Raji (cell line): Measurements from ENCODE around the gene ATG13.

Experiments
- POLR2A ChIP-seq: IDR thresholded peaks from 2 replicates; pipeline ENCODE4 v1.6.1; 2011; ENCODE audit warnings: low read depth, low read length, control low read depth; ENCODE audit not compliant: insufficient read depth

Gene ATG13

DNA sequence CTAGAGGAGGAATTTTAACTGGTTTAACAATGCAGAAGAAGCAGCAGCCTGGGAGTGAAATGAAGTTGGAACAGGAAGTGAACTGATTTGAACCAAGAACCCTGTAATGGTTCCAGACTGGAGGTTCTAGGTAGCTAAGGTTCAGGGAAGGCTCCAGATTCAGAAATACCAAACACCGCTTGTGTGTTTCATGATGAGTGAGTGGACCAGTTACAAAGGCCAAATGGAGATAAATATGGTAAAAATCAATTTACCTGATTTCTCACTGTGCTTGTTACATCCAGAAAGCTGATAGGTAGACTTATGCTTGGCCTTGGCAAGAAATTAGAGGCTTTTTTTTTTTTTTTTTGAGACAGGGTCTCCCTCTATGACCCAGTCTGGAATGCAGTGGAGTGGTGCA is 12.9 kb downstream of the ATG13 start:
- TF ChIP-seq POLR2A: no peak

DNA sequence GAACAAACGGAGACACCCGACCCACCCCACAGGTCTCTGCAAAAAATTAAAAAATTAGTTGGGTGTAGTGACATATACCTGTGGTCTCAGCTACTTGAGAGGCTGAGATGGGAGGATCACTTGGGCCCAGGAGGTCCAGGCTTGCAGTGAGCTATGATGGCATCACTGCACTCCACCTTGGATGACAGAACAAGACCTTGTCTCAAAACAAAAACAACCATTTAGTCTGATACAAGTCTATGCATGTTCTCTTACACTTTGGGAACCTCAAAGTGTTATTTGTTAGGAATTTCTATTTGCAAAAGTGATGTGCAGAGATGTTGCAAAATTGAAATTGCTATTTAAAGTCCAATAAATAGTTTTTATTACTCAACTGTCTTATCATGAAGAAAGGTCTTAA is 14.3 kb downstream of the ATG13 start:
- TF ChIP-seq POLR2A: no peak

DNA sequence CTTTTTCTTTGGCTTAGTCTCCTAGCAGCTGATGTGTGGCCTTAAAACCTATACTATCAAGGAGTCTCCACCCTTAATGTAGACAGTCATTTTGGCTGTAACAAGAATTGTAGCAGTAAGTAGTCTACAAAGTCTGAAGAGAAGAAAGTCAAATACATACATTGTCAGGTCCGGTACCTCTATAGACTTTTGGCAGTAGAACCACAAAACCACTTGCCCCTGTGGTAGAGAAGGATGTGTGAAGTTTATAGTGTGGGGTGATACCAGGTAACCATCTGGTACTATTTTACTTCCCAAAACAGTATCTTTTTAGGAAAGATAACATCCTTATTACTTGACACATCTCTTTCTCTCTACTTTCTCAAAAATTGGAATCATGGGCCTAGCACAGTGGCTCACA is 15.1 kb downstream of the ATG13 start:
- no peak for TF ChIP-seq POLR2A

DNA sequence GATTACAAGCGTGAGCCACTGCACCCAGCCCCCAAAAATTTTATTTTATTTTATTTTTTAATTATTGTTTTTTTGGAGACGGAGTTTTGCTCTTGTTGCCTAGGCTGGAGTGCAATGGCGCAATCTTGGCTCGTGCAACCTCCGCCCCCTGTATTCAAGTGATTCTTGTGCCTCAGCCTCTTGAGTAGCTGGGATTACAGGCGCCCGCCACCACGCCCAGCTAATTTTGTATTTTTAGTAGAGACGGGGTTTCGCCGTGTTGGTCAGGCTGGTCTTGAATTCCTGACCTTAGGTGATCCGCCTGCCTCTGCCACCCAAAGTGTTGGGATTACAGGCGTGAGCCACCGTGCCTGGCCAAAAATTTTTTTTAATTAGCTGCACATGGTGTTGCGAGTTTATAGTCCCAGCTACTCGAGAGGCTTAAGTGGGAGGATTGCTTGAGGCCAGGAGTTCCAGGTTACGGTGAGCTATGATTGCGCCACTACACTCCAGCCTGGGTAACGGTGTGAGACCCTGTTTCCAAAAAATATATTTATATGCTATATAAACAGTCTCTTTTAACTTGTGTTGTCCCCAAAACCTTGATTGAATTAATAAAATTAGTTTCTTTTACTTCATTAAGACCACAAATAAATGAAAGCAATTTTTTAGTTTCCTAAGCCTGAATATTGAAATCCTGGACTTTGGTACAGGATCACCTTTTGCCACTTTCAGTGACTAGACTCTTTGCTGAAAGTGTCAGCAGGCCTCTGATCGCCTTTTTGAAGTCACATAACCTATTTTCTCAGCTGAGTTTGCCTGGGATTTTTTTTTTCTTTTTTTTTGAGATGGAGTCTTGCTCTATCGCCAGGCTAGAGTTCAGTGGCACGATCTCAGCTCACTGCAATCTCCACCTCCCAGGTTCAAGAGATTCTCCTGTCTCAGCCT is 16.2 kb downstream of the ATG13 start:
- no peak for TF ChIP-seq POLR2A

DNA sequence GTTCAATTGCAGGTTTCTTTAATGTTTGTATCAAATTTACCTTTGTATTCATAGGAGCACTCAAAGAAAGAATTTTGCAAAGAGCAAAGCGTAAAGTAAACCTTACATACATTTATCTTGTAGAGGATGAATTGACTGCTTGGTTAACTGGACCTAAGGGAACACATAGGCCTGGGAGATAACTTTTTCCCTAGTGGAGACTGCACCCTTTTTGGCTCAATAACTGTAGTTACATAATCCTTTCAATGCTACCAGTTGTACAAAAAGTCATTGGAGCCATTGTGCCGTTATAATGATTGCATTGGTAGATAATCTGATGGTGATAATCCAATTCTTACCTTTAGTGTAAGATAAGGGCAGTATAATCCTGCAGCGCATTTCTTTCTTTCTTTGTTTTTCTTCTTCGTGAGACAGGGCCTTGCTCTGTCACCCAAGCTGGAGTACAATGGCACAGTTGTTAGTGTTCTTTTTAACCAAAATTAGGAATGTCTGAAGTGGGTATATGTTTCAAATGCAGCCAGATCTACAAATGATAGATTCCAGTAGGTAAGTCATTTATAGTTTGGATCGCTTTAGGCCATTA is 18.3 kb downstream of the ATG13 start:
- no peak for TF ChIP-seq POLR2A

DNA sequence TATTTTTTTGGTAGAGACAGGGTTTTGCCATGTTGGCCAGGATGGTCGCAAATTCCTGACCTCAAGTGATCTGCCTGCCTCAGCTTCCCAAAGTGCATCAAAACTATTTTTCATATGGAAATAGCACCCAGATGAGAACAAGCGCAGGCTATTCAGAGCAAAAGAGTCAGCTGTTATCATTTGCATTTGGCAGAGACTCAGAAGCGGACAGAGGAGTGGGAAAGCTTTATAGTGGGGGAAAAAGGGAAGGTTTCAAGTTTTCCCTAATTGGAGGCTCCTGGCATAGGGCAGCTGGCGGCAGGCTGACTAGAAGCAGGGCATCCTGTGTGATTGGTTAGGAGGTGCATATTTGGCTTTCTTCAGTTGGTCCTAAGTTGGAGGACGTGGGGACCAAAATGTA is 20.2 kb downstream of the ATG13 start:
- no peak for TF ChIP-seq POLR2A

DNA sequence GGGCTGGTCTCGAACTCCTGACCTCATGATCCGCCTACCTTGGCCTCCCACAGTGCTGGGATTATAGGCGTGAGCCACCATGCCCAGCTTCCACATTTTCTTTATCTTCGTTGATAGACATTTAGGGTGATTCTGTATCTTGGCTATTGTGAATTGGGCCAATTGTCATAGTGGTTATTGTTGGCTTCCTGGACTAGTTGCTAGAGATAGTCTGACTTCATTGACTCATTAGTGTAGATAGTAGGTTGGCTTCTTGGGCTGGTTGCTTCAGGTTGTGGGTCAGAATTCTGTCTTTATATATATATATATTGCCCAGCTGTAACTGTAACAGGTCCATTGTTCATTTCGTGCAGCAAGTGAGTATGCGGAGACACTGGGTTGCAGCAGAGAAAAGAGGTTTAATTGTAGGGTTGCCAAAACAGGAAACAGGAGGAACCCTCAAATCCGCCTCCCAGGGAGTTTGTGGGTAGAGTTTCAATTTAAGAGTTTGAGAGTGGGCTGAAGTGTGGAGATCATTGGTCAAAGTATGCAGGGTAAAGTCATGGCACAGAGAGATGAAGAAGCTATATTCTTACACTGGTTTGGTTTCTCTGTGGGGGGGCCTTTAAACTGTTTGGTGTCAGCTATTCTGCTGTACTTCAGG is 22.0 kb downstream of the ATG13 start:
- TF ChIP-seq POLR2A: no peak

DNA sequence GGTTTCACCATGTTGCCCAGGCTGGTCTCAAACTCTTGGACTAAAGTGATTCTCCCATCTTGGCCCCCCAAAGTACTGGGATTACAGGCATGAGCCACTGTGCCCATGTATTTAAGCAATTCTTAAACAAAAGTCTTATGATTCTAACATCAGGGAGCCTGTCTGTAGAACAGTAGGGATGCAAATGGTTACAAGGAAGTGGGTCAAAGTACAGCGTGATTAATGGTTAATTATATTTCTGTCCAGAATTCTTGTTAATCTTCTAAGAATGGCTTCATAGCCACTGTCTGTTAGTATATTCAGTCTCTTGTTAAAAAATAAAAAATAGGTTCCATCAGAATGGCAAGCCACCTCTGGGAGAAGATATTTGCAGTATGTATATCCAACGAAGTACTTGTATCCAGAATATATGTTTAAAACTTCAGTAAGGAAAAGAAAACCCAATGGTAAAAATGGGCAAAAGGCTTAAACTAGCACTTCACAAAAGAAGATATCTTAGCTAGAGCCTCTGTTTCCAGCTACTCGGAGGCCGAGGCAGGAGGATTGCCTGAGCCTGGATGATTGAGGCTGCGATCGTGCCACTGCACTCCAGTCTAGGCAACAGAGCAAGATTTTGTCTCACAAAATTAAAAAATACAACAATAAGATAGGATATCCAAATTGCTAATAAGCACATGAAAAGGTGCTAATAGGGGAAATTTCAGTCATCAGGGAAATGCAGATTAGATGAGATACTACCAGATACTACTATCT is 22.9 kb downstream of the ATG13 start:
- TF ChIP-seq POLR2A: no peak

DNA sequence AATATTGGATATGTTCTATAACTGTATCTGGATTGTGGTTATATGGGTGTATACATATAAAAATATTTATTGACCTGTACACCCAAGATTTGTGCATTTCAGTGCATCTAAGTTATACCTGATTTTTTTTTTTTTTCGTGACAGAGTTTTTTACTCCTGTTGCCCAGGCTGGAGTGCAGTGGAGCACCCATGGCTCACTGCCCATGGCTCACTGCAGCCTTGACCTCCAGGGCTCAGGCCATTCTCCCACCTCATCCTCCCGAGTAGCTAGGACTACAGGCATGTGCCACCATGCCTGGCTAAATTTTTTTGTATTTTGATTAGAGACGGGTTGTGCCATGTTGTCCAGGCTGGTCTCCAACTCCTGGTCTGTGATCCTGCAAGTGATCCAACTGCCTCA is 24.3 kb downstream of the ATG13 start:
- no peak for TF ChIP-seq POLR2A

DNA sequence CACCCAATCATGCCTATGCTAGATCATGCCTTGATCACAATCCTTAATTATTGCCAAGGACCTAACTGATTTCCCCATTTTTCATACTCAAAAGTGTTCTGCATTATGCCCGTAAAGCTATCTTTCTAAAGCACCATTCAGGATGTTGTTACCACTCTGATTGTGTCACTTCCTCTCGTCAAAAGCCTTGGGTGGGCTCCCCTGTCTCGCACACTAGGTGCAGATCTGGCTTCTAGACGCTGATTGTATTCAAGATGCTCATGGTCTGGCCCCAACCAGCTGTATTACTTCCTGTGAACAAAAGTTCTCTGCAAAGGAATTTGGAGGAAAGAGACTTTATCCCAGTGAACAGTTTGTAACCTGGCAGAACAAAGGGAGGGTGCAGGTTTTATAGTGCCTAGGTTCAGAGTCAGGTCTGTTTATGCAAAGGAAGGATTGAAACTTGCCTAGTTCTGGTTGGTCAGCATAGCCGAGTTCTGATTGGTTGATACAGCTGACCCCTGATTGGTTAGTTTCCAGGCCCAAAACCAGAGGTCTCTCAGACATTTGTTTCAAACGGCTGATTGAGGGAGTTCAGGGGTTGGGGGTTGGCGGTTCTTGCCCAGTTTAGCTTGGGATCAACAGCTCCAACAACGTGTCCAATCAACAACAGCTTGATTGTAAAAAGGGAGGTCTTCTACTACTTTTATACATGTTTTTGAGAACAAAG is 25.4 kb downstream of the ATG13 start:
- TF ChIP-seq POLR2A: no peak

DNA sequence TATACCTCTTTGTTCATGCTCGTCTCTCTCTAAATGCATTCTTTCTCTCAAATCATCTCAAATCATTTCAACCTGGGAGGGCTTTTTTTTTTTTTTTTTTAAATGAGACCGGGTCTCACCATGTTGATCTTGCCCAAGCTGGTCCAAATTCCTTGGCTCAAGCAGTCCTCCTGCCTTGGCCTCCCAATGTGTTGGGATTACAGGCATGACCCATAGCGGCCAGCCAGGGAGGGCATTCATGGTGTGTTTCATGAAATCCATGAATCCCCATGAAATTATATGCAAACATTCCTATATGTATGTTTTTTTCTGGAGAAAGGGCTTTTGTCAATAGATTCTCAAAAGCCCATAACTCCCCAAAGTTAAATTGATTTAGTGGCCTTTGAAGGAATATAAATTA is 26.2 kb downstream of the ATG13 start:
- no peak for TF ChIP-seq POLR2A

DNA sequence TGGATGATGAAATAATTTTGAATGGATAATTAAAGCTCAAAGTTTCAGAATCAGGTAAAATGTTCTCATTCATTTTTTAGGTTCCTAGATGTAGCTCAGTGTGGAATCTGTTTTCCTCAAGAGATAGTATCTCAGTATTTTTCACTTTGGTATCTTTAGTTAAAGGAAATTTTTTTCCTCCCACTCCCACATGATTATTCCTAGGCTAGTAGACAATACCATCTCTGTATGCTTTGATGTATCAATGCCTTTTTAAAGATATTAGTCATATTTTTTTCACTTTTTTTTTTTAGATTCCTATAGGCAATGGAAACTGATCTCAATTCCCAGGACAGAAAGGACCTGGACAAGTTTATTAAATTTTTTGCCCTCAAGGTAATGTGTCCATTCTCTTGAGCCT is 26.6 kb downstream of the ATG13 start:
- no peak for TF ChIP-seq POLR2A

DNA sequence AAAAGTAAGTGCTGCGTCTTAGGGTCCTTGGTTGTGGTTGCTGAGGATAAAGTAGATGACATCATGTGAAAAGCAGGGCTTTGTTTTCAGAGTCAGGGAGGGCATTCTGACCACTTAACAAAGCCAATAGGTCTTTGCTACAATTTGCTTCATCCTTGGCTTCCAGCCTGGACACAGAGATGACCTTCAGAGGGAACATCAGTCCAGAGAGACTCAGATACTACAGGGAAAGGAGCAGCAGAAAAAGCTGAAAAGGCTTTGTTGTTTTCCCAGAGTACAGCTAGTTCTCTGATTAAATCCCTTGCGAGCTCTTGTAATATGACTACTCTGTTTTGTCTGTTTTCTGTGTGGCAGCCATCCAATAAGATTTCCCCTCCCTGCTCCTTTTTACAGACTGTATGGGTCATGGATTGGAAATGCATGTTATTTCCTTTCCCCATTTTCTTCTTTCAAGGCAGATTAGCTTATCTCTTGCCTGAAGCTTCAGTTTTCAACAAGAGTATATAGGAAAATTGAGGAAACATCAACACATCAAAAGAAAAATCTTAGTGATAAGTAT is 31.9 kb downstream of the ATG13 start:
- no peak for TF ChIP-seq POLR2A

DNA sequence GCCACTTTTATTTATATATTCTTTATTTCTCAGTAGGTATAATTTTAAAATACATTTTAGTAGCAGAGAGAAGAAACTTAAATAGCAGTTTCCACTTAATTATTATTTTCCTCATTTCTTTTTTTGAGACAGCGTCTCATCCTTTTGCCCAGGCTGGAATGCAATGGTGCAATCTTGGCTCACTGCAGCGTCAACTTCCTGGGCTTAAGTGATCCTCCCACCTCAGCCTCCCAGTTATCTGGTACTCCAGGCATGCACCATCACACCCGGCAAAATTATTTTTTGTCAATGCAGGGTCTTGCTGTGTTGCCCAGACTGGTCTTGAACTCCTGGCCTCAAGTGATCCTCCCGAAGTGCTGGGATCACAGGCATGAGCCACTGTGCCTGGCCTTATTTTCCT is 38.3 kb downstream of the ATG13 start:
- TF ChIP-seq POLR2A: no peak
